Activated T-helper 2 cell treated with anti-CD3 and anti-CD28 coated beads, Interferon-gamma antibody, Interleukin-2, Interleukin-4, amounts not matched to agents 10 μg/mL and 5 μg/mL and 100 μg/mL, durations not matched to agents 14 hours and 24 hours and 36 hours (primary cell): ENCODE measurements around the gene SH3BP1. TPM values are rescaled to one million over a fixed set of nuclear protein-coding genes. Genes with fewer than 3 reads are reported as not detected.
"Not testable (repeated sequence)": the region's sequence is repeated elsewhere in the genome, so short reads cannot be mapped to it uniquely, and the experiment has no call there.

Experiments used
- DNase-seq: peaks from one replicate; pipeline ENCODE4 v3.0.0; 2021; ENCODE audit warnings: low spot score
- H3K27ac Mint-ChIP-seq: one replicate; pipeline ENCODE4 v1.8.0; 2021; ENCODE audit warnings: mixed read lengths
- H3K27me3 Mint-ChIP-seq: one replicate; pipeline ENCODE4 v1.8.0; 2021; ENCODE audit warnings: low read depth, mixed read lengths
- H3K36me3 Mint-ChIP-seq: one replicate; pipeline ENCODE4 v1.8.0; 2021; ENCODE audit warnings: low read depth, mixed read lengths
- H3K4me1 Mint-ChIP-seq: one replicate; pipeline ENCODE4 v1.8.0; 2021; ENCODE audit warnings: low read depth, mixed read lengths
- H3K4me3 Mint-ChIP-seq: one replicate; pipeline ENCODE4 v1.8.0; 2021; ENCODE audit warnings: low read depth, mild to moderate bottlenecking, moderate library complexity, mixed read lengths
- H3K9me3 Mint-ChIP-seq: one replicate; pipeline ENCODE4 v1.8.0; 2021; ENCODE audit warnings: mixed read lengths
- intact Hi-C: fragments of 100-400 bp; cut with micrococcal nuclease; formaldehyde crosslinking; loops from one replicate; pipeline ENCODE4 v1.15.1; 2023
- total RNA-seq: library from RNA; stranded (reverse); gene quantifications from 2 replicates; pipeline ENCODE4 v1.2.3, GENCODE V29; 2022

The SH3BP1 gene
- total RNA-seq, 1 donor from 2014 or later = 122 TPM

GRCh38 chr22:37607010-37607934, 32.2 kb upstream of the SH3BP1 start:
- DNase-seq = peak; percentile 82
- peak overlapping the region; percentile 82 for H3K4me3 Mint-ChIP-seq
- H3K27ac Mint-ChIP-seq = peak overlapping the region; percentile 97
- intact Hi-C loops = loop anchor here (2.0 to 10.0 kb wide), 4 partner anchors 74 to 372 kb away; partner anchors contain the start of genes ANKRD54 and GCAT
- peaks cover 41% of the 10 kb centered on the region for H3K4me1 Mint-ChIP-seq
- no peaks in the 10 kb centered on the region for H3K9me3 Mint-ChIP-seq
- peaks cover 3% of the 10 kb centered on the region for H3K36me3 Mint-ChIP-seq
- no peaks in the 10 kb centered on the region for H3K27me3 Mint-ChIP-seq

- Mint-ChIP-seq H3K27me3 (no peaks in the 10 kb centered on the region), H3K27ac (peak overlapping the region; percentile 97), H3K4me3 (peak overlapping the region; percentile 82), H3K36me3 (peaks cover 3% of the 10 kb centered on the region), H3K9me3 (no peaks in the 10 kb centered on the region), H3K4me1 (peaks cover 41% of the 10 kb centered on the region)
- intact Hi-C loops = loop anchor here (1.0 to 10.0 kb wide), 6 partner anchors 16 to 373 kb away; partner anchors contain the start of genes ANKRD54 and GCAT
- no peak for DNase-seq
These were observed 31.5 kb upstream of the SH3BP1 start for GRCh38 chr22:37607935-37608476.

- peak; percentile 98 for DNase-seq
- Mint-ChIP-seq H3K36me3 (peaks cover 3% of the 10 kb centered on the region), H3K4me3 (peak within 1 kb of the TSS; percentile 94), H3K4me1 (peaks cover 41% of the 10 kb centered on the region), H3K27ac (peak within 1 kb of the TSS; percentile 97), H3K9me3 (no peaks in the 10 kb centered on the region), H3K27me3 (no peaks in the 10 kb centered on the region)
- intact Hi-C loops = loop anchor here (1.0 to 10.0 kb wide), 6 partner anchors 16 to 374 kb away; partner anchors contain the start of genes ANKRD54 and GCAT
These were observed 30.8 kb upstream of the SH3BP1 start, which contains the start of gene GGA1 for GRCh38 chr22:37608477-37609239. Gene GGA1 (plus strand): TSS chr22:37608834. CDS start chr22:37608861, 27 bp downstream.

GRCh38 chr22:37609240-37610152, 30.0 kb upstream of the SH3BP1 start:
- peaks cover 3% of the 10 kb centered on the region for H3K36me3 Mint-ChIP-seq
- H3K4me1 Mint-ChIP-seq = peaks cover 38% of the 10 kb centered on the region

GRCh38 chr22:37610153-37610475, 29.4 kb upstream of the SH3BP1 start:
- H3K9me3 Mint-ChIP-seq, H3K27me3 Mint-ChIP-seq, intact Hi-C loops, DNase-seq, H3K36me3 Mint-ChIP-seq: not testable (repeated sequence)
- H3K4me1 Mint-ChIP-seq = peaks cover 34% of the 10 kb centered on the region
- H3K27ac Mint-ChIP-seq = peak overlapping the region; percentile 88
- peak overlapping the region; percentile 94 for H3K4me3 Mint-ChIP-seq

More at GRCh38 chr22:37609240-37610152, 30.0 kb upstream of the SH3BP1 start:
- intact Hi-C loops = loop anchor here (1.0 to 10.0 kb wide), 5 partner anchors 17 to 375 kb away; partner anchors contain the start of genes ANKRD54 and GCAT
- Mint-ChIP-seq H3K9me3 (no peaks in the 10 kb centered on the region), H3K27ac (peak overlapping the region; percentile 88), H3K27me3 (no peaks in the 10 kb centered on the region), H3K4me3 (peak overlapping the region; percentile 94)
- no peak for DNase-seq

GRCh38 chr22:37610480-37611129, 28.9 kb upstream of the SH3BP1 start:
- peak overlapping the region; percentile 94 for H3K4me3 Mint-ChIP-seq
- H3K4me1 Mint-ChIP-seq = peaks cover 29% of the 10 kb centered on the region
- intact Hi-C loops = no loop called here

GRCh38 chr22:37611207-37611606, 28.3 kb upstream of the SH3BP1 start:
- no peak for DNase-seq
- Mint-ChIP-seq H3K36me3 (peaks cover 10% of the 10 kb centered on the region), H3K27me3 (no peaks in the 10 kb centered on the region), H3K27ac (no peak overlapping the region), H3K9me3 (no peaks in the 10 kb centered on the region), H3K4me3 (no peak overlapping the region), H3K4me1 (peaks cover 24% of the 10 kb centered on the region)
- intact Hi-C loops = no loop called here

More at GRCh38 chr22:37610480-37611129, 28.9 kb upstream of the SH3BP1 start:
- DNase-seq = no peak
- no peaks in the 10 kb centered on the region for H3K27me3 Mint-ChIP-seq
- H3K27ac Mint-ChIP-seq = no peak overlapping the region
- no peaks in the 10 kb centered on the region for H3K9me3 Mint-ChIP-seq
- peaks cover 7% of the 10 kb centered on the region for H3K36me3 Mint-ChIP-seq

GRCh38 chr22:37616201-37617083, 23.0 kb upstream of the SH3BP1 start:
- intact Hi-C loops = no loop called here
- Mint-ChIP-seq H3K27me3 (no peaks in the 10 kb centered on the region), H3K9me3 (no peaks in the 10 kb centered on the region), H3K4me1 (no peaks in the 10 kb centered on the region), H3K27ac (no peak overlapping the region), H3K36me3 (peaks cover 31% of the 10 kb centered on the region), H3K4me3 (no peak overlapping the region)
- no peak for DNase-seq

GRCh38 chr22:37617431-37617830, 22.0 kb upstream of the SH3BP1 start:
- Mint-ChIP-seq H3K9me3 (no peaks in the 10 kb centered on the region), H3K36me3 (peaks cover 32% of the 10 kb centered on the region), H3K27me3 (no peaks in the 10 kb centered on the region), H3K4me3 (no peak overlapping the region), H3K27ac (no peak overlapping the region), H3K4me1 (no peaks in the 10 kb centered on the region)
- intact Hi-C loops = no loop called here
- DNase-seq = no peak

GRCh38 chr22:37618072-37618656, 21.3 kb upstream of the SH3BP1 start:
- peaks cover 32% of the 10 kb centered on the region for H3K36me3 Mint-ChIP-seq

More at GRCh38 chr22:37618072-37618656, 21.3 kb upstream of the SH3BP1 start:
- Mint-ChIP-seq H3K27me3 (no peaks in the 10 kb centered on the region), H3K4me3 (no peak overlapping the region), H3K27ac (no peak overlapping the region), H3K9me3 (no peaks in the 10 kb centered on the region), H3K4me1 (no peaks in the 10 kb centered on the region)
- no peak for DNase-seq
- intact Hi-C loops = no loop called here
